ENCODE results near the gene SPDEF.

SPDEF gene

GRCh38 chr6:34491091-34491430, 65.1 kb downstream of the SPDEF start:
- TF ChIP-seq CTCF (IDR thresholded peaks at IDR 0.05; ENCODE audit: low read length) (no peak), EZH2 (IDR thresholded peaks at IDR 0.05; ENCODE audit: borderline replicate concordance, low read length) (no peak)
- H3K4me2 ChIP-seq (ENCODE audit: low read length): no peak overlapping the region
- H3K9ac ChIP-seq (ENCODE audit: low read length): no peak overlapping the region
- H3K36me3 ChIP-seq (ENCODE audit: insufficient read depth, low read length): no peaks in the 10 kb centered on the region
- H3K79me2 ChIP-seq (ENCODE audit: insufficient read depth, low read length): no peaks in the 10 kb centered on the region
- no peaks in the 10 kb centered on the region for H3F3A ChIP-seq (ENCODE audit: insufficient read depth, low read length)
- no peaks in the 10 kb centered on the region for H4K20me1 ChIP-seq (ENCODE audit: insufficient read depth, low read length)
- no peaks in the 10 kb centered on the region for H3K9me2 ChIP-seq (ENCODE audit: low read depth, low read length)
- H3K27ac ChIP-seq (ENCODE audit: low read depth, low read length, poor library complexity, severe bottlenecking): no peak overlapping the region
- no peak overlapping the region for H3K4me3 ChIP-seq (ENCODE audit: low read depth, low read length, poor library complexity, severe bottlenecking)
- H2AFZ ChIP-seq (ENCODE audit: low read length): no peak overlapping the region
- H3K9me3 ChIP-seq (ENCODE audit: low read length): no peaks in the 10 kb centered on the region
- H3K4me1 ChIP-seq (ENCODE audit: insufficient read depth, low read length, severe bottlenecking): no peaks in the 10 kb centered on the region
- H3K27me3 ChIP-seq (ENCODE audit: insufficient read depth, low read length): peaks cover 4% of the 10 kb centered on the region; the same call in 1 of the 2 replicates

GRCh38 chr6:34490390-34491090, 65.6 kb downstream of the SPDEF start:
- Histone ChIP-seq H3F3A (ENCODE audit: insufficient read depth, low read length) (no peaks in the 10 kb centered on the region), H3K4me3 (ENCODE audit: low read depth, low read length, poor library complexity, severe bottlenecking) (no peak overlapping the region), H3K27ac (ENCODE audit: low read depth, low read length, poor library complexity, severe bottlenecking) (no peak overlapping the region), H3K4me2 (ENCODE audit: low read length) (no peak overlapping the region), H3K4me1 (ENCODE audit: insufficient read depth, low read length, severe bottlenecking) (no peaks in the 10 kb centered on the region), H3K9ac (ENCODE audit: low read length) (no peak overlapping the region), H2AFZ (ENCODE audit: low read length) (no peak overlapping the region), H3K36me3 (ENCODE audit: insufficient read depth, low read length) (no peaks in the 10 kb centered on the region), H3K9me2 (ENCODE audit: low read depth, low read length) (no peaks in the 10 kb centered on the region), H3K27me3 (ENCODE audit: insufficient read depth, low read length) (peaks cover 4% of the 10 kb centered on the region; the same call in 1 of the 2 replicates), H3K79me2 (ENCODE audit: insufficient read depth, low read length) (no peaks in the 10 kb centered on the region), H4K20me1 (ENCODE audit: insufficient read depth, low read length) (no peaks in the 10 kb centered on the region), H3K9me3 (ENCODE audit: low read length) (no peaks in the 10 kb centered on the region)
- TF ChIP-seq EZH2 (IDR thresholded peaks at IDR 0.05; ENCODE audit: borderline replicate concordance, low read length): no peak
- no peak for TF ChIP-seq CTCF (IDR thresholded peaks at IDR 0.05; ENCODE audit: low read length)

DNA sequence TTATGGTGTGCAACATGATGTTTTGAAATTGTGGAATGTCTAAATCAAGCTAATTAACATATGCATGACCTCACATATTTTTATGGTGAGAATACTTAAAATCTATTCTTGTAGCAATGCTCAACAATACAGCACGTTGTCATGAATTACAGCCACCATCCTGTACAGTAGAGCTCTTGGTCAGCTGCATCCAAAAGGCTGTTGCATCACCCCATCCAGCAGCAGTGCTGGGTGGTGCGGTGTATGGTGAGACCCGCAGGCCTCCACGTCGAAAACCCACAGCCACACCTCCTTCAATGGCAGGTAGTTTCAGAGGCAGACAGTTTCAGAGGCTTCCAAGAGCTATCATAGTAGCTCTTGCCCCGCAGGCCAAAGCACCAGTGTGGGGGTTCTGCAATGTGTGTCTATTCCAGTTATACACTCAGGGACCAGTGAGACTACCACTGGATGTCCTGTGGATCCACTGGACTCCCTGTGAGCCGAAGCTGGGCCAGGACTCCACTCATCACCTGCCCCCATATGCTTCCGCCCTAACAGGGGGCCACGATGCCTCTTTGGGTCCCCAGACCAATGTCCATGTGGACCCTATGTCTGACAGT, 66.8 kb downstream of the SPDEF start:
- Histone ChIP-seq H3K27ac (ENCODE audit: low read depth, low read length, poor library complexity, severe bottlenecking) (no peak overlapping the region), H3K27me3 (ENCODE audit: insufficient read depth, low read length) (peaks cover 4% of the 10 kb centered on the region; the same call in 1 of the 2 replicates), H3F3A (ENCODE audit: insufficient read depth, low read length) (no peaks in the 10 kb centered on the region), H2AFZ (ENCODE audit: low read length) (no peak overlapping the region), H3K9me3 (ENCODE audit: low read length) (no peaks in the 10 kb centered on the region), H3K4me3 (ENCODE audit: low read depth, low read length, poor library complexity, severe bottlenecking) (no peak overlapping the region), H3K4me2 (ENCODE audit: low read length) (no peak overlapping the region), H3K79me2 (ENCODE audit: insufficient read depth, low read length) (no peaks in the 10 kb centered on the region), H3K9ac (ENCODE audit: low read length) (no peak overlapping the region), H3K9me2 (ENCODE audit: low read depth, low read length) (no peaks in the 10 kb centered on the region), H3K36me3 (ENCODE audit: insufficient read depth, low read length) (no peaks in the 10 kb centered on the region), H4K20me1 (ENCODE audit: insufficient read depth, low read length) (no peaks in the 10 kb centered on the region), H3K4me1 (ENCODE audit: insufficient read depth, low read length, severe bottlenecking) (peaks cover 8% of the 10 kb centered on the region)
- TF ChIP-seq CTCF (IDR thresholded peaks at IDR 0.05; ENCODE audit: low read length) (no peak), EZH2 (IDR thresholded peaks at IDR 0.05; ENCODE audit: borderline replicate concordance, low read length) (no peak)
